ENCODE results near the gene EFS.
A peak's percentile ranks its signal among the peaks of the same experiment; 100 is the strongest.

EFS gene

GRCh38 chr14:23372509-23372908 lies 7.5 kb upstream of the EFS start, which contains the start of gene IL25:
Gene IL25, plus strand, starts transcription at chr14:23372809.
- TF ChIP-seq CTCF (conservative IDR thresholded peaks at IDR 0.05; ENCODE audit: low read depth, low read length), result no peak
- DNase-seq (ENCODE audit: low read depth), result no peak
- H3K4me3 ChIP-seq (ENCODE audit: low read length), result no peak within 1 kb of the TSS

GRCh38 chr14:23371865-23372264 lies 6.9 kb upstream of the EFS start:
- TF ChIP-seq CTCF (conservative IDR thresholded peaks at IDR 0.05; ENCODE audit: low read depth, low read length), result no peak
- no peak for DNase-seq (ENCODE audit: low read depth)
- no peak overlapping the region for H3K4me3 ChIP-seq (ENCODE audit: low read length)

DNA sequence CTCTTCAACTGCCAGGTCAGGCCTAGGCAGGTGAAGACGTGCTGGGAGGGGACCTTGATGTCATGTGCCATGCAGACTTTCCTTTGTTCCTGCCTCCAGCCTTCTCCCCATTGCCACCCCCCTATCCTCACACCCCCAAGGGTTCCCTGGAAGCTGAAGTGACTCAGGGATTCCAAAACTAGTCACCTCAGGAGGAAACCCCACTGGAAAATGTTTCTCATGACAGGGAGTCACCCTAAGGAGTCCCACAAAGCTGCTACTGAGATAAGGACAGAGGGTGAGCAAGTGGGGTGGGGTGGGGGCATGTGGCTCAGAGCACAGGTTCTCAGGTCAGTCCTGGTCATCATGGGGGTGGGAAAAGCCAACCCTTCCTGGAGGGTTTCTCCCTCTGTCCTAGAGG lies 5.2 kb upstream of the EFS start:
- no peak overlapping the region for H3K4me3 ChIP-seq (ENCODE audit: low read length)
- no peak for TF ChIP-seq CTCF (conservative IDR thresholded peaks at IDR 0.05; ENCODE audit: low read depth, low read length)
- no peak for DNase-seq (ENCODE audit: low read depth)

DNA sequence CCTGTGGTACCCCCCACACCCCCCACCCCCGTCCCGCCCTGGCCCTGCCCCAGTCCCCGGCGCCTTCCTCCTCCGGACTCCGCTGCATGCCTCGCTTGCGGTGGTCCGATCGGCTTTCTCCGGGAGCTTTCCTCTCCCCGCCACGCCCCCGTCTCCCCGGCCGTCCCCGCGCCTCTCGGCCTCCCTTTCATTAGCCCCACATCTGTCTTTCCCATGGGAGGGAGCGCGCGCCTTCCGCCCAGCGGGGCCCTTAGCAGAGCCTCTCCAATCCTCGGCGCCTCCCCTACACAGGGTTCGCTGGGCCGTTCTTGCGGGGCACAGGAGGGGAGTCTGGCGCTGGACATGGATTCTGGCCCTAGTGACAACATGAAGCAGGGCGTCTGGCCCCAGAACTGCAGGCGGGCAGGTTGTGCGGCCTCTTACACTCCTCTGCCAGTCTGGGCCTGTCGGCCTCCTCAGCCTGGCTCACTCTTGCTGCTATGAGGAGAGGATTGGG lies 1.5 kb upstream of the EFS start:
- no peak for DNase-seq (ENCODE audit: low read depth)
- peak overlapping the region; percentile 47 for H3K4me3 ChIP-seq (ENCODE audit: low read length)
- TF ChIP-seq CTCF (conservative IDR thresholded peaks at IDR 0.05; ENCODE audit: low read depth, low read length), result no peak

GRCh38 chr14:23365732-23366425 lies 907 bp upstream of the EFS start:
- DNase-seq (ENCODE audit: low read depth), result peak; percentile 20
- TF ChIP-seq CTCF (conservative IDR thresholded peaks at IDR 0.05; ENCODE audit: low read depth, low read length), result no peak
- peak overlapping the region; percentile 47 for H3K4me3 ChIP-seq (ENCODE audit: low read length)

GRCh38 chr14:23364164-23365035 lies 572 bp downstream of the EFS start:
- no peak for DNase-seq (ENCODE audit: low read depth)
- no peak for TF ChIP-seq CTCF (conservative IDR thresholded peaks at IDR 0.05; ENCODE audit: low read depth, low read length)
- peak overlapping the region; percentile 35 for H3K4me3 ChIP-seq (ENCODE audit: low read length)

All from retinal pigment epithelial cell (primary cell).